ENCODE results near the gene ZNF710. TPM values are rescaled to one million over a fixed set of nuclear protein-coding genes. Genes with fewer than 3 reads are reported as not detected.

Gene ZNF710
- total and polyA plus RNA-seq, 2 of the 8 experiments (the other 6 are each of a cell fraction or from before 2014, with no cell fraction given) = 10.5 to 24.0 TPM

DNA sequence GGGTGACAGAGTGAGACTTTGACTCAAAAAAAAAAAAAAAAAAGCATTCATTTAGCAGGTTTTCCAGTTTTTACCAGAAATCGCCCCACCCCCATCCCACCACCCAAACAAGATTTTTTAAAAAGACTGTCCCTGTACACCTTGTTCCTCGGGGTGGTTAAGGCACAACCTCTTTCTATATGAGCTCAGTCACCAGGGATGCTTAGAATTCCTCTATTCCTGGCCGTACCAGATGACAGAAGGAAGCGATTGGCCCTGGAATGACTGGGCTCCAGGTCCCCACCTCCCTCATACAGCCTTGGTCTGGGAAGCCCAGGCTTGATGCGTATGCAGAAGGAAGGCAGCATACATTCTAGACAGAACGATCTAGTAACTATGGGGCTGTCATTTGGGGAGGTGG lies 75.6 kb downstream of the ZNF710 start:
- Histone ChIP-seq H2AK5ac (ENCODE audit: low read depth, low read length) (no peak overlapping the region), H2BK20ac (ENCODE audit: low read length) (no peak overlapping the region), H3K79me2 (ENCODE audit: control insufficient read depth in 1 of 2, insufficient read depth in 2 of 2, low read length in 2 of 2) (no peaks in the 10 kb centered on the region), H3K23me2 (ENCODE audit: low read depth, low read length) (no peaks in the 10 kb centered on the region), H3K4ac (replicated peaks; ENCODE audit: insufficient read length, low read depth, low read length) (no peak overlapping the region), H4K91ac (replicated peaks; ENCODE audit: insufficient read length, low read length) (no peak overlapping the region), H2BK12ac (ENCODE audit: low read depth, low read length) (no peak overlapping the region), H3K27ac (ENCODE audit: low read depth, low read length) (no peak overlapping the region), H3K9me3 (ENCODE audit: insufficient read depth in 2 of 2, low read depth in 1 of 2, low read length in 1 of 2) (no peaks in the 10 kb centered on the region), H3K9ac (replicated peaks in 1 of 4; ENCODE audit: extremely low read depth in 1 of 4, low read depth in 3 of 4, low read length in 3 of 4) (no peak overlapping the region), H3K4me2 (ENCODE audit: insufficient read depth in 1 of 2, low read depth in 2 of 2, low read length in 2 of 2) (no peak overlapping the region), H4K5ac (ENCODE audit: insufficient read length, low read depth, low read length) (no peak overlapping the region), H2AFZ (ENCODE audit: low read length) (no peak overlapping the region), H3K4me3 (ENCODE audit: extremely low read depth in 1 of 4, insufficient read depth in 2 of 4, low read depth in 3 of 4, low read length in 4 of 4) (no peak overlapping the region), H3K23ac (ENCODE audit: insufficient read length) (no peak overlapping the region), H2BK15ac (ENCODE audit: low read length) (no peak overlapping the region), H4K20me1 (replicated peaks in 1 of 2; ENCODE audit: control insufficient read depth in 1 of 2, insufficient read depth in 2 of 2, low read length in 2 of 2) (peaks cover 0 to 8% of the 10 kb centered on the region in 2 experiments), H3K79me1 (ENCODE audit: low read depth, low read length) (0 out of 2 replicates have a peak, but pooled peaks cover 2% of the 10 kb centered on the region), H2BK5ac (ENCODE audit: low read depth, low read length) (no peak overlapping the region), H3K18ac (ENCODE audit: extremely low read depth, low read length) (no peak overlapping the region; the same call in 1 of the 2 replicates), H3K36me3 (ENCODE audit: control insufficient read depth in 2 of 4, insufficient read depth in 4 of 4, low read length in 3 of 4) (peaks cover 0 to 14% (median 0%) of the 10 kb centered on the region in 4 experiments; a peak in 5 of 8 replicates), H3K56ac (replicated peaks; ENCODE audit: insufficient read length, low read depth, low read length) (no peak overlapping the region), H3K4me1 (replicated peaks in 1 of 4; ENCODE audit: control insufficient read depth in 3 of 4, insufficient read depth in 4 of 4, low read length in 3 of 4) (peaks cover 4 to 6% (median 5%) of the 10 kb centered on the region in 4 experiments; a peak in 5 of 7 replicates), H4K8ac (ENCODE audit: extremely low read depth, insufficient read depth, low read length) (no peak overlapping the region; the same call in 1 of the 2 replicates), H3K14ac (ENCODE audit: insufficient read length) (no peak overlapping the region), H3K27me3 (replicated peaks in 1 of 4; ENCODE audit: control insufficient read depth in 3 of 4, extremely low read depth in 1 of 4, insufficient read depth in 3 of 4, low read length in 3 of 4) (no peaks in the 10 kb centered on the region), H2BK120ac (replicated peaks; ENCODE audit: low read depth, low read length) (no peak overlapping the region)
- FAIRE-seq (no peak), DNase-seq (ENCODE audit: low read depth in 1 of 2, low spot score in 2 of 2) (no peak)
- ChIA-PET POLR2A (ENCODE audit: partially characterized antibody) (interaction anchor here (1.8 kb wide), 2 partner anchors 10 to 22 kb away, joined by 5 to 7 read pairs; no protein-coding TSS in a partner anchor), CTCF (ENCODE audit: partially characterized antibody) (interaction anchor here (0.6 to 7.4 kb wide), 7 partner anchors 10 to 188 kb away, joined by 3 to 99 read pairs (median 4); no protein-coding TSS in a partner anchor)
- no peak for TF ChIP-seq RBBP5 (IDR thresholded peaks at IDR 0.05; ENCODE audit: borderline replicate concordance, low read depth, low read length)
- TF ChIP-seq KDM1A (IDR thresholded peaks at IDR 0.05; ENCODE audit: borderline replicate concordance, low read length) = no peak
- TF ChIP-seq KDM4A (IDR thresholded peaks at IDR 0.05; ENCODE audit: low read depth, low read length, severe bottlenecking) = no peak
- TF ChIP-seq SUZ12 (IDR thresholded peaks at IDR 0.05; ENCODE audit: low read length) = no peak
- 84% methylated on average over 6 of the region's 6 CpGs; no CpG with 5 or more reads in 1 of the 2 experiments for WGBS, 2 experiments (ENCODE audit: extremely low coverage in 1 of 2, insufficient coverage in 1 of 2, insufficient read length in 1 of 2, insufficient replicate concordance in 2 of 2, low coverage in 1 of 2, low lambda C conversion rate in 2 of 2, missing lambda C conversion rate in 1 of 2)

Data from H1 (cell line).